Activated B cell treated with CpG ODN at 0.5 μM for 24 hours (primary cell): Measurements from ENCODE around the gene TWIST2. TPM values are rescaled to one million over a fixed set of nuclear protein-coding genes. Genes with fewer than 3 reads are reported as not detected.

ENCODE experiments used
- ATAC-seq: fragments of 200-7000 bp; cut with Tn5 transposase; one replicate; pipeline ENCODE4 v1.10.0; 2021; ENCODE audit warnings: low read depth, mild to moderate bottlenecking, moderate library complexity
- CTCF ChIA-PET: fragments of 350-600 bp; sonication (Branson Sonifier 250); formaldehyde crosslinking; loops from one replicate; lab custom pipeline; 2021; ENCODE audit warnings: antibody characterized with exemption; lab: Charles Lee
- POLR2A ChIA-PET: fragments of 350-600 bp; sonication (Branson Sonifier 250); formaldehyde crosslinking; loops from one replicate; lab custom pipeline; 2021; ENCODE audit warnings: antibody characterized with exemption; lab: Charles Lee
- DNase-seq: peaks from one replicate; pipeline ENCODE4 v3.0.0; 2022
- H3K27ac Mint-ChIP-seq: one replicate; pipeline ENCODE4 v1.8.0; 2020; ENCODE audit warnings: mixed read lengths
- H3K27me3 Mint-ChIP-seq: one replicate; pipeline ENCODE4 v1.8.0; 2021; ENCODE audit warnings: mixed read lengths
- H3K36me3 Mint-ChIP-seq: one replicate; pipeline ENCODE4 v1.8.0; 2021; ENCODE audit warnings: low read depth, mixed read lengths
- H3K4me1 Mint-ChIP-seq: one replicate; pipeline ENCODE4 v1.8.0; 2021; ENCODE audit warnings: mixed read lengths
- H3K4me3 Mint-ChIP-seq: one replicate; pipeline ENCODE4 v1.8.0; 2020; ENCODE audit warnings: mild to moderate bottlenecking, mixed read lengths
- H3K9me3 Mint-ChIP-seq: one replicate; pipeline ENCODE4 v1.8.0; 2020; ENCODE audit warnings: mixed read lengths
- CTCF ChIP-seq: fragments of 200-600 bp; IDR thresholded peaks from one replicate; pipeline ENCODE4 v1.8.0; 2022; ENCODE audit warnings: antibody characterized with exemption, mild to moderate bottlenecking
- intact Hi-C: fragments of 100-400 bp; cut with micrococcal nuclease; formaldehyde crosslinking; loops from one replicate; pipeline ENCODE4 v1.15.1; 2024
- total RNA-seq: library from RNA; stranded (reverse); gene quantifications from 2 replicates; pipeline ENCODE4 v1.2.3, GENCODE V29; 2022

TWIST2 gene
- total RNA-seq, 1 donor from 2014 or later: not detected

DNA sequence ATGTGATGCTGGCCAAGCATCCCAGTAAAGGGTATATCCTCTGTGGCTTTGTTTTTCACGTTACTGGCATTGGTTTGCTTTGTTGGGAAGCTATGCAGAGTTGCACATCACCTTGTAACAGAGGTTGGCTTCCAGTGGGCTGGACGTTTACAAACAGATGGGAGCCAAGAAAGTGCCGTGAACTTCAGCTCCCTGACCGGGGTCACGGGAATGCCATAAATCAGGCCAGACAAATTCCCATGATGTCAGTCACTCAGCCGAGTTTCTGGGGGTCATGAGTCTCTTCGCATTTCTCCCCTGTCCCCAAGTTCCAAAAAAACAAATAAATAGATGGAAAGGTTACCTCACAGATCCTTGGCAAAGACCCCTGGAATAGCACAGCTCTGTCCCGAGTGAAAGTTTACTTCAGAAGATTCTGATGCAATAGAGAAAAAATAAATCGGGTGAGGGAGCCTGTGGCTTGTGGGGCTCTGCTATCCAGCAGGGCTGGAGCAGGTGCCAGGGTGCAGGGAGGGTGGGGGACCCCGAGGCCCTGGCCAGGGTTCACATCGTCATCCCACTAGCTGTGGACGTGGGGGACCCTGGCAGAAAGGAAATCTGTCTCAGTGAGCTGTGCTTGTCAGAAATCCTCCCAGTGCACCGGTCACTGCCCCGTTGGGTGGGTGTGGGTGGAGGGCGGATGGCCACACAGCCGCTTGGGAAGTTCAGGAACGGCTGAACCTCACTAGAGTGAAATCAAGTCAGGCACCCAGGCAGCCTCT, 27.8 kb downstream of the TWIST2 start:
- Mint-ChIP-seq H3K36me3 (no peaks in the 10 kb centered on the region), H3K4me1 (no peaks in the 10 kb centered on the region), H3K9me3 (peaks cover 11% of the 10 kb centered on the region), H3K4me3 (no peak overlapping the region), H3K27me3 (peaks cover 3% of the 10 kb centered on the region), H3K27ac (no peak overlapping the region)
- intact Hi-C loops: no loop called here
- POLR2A ChIA-PET: no interaction called here
- DNase-seq (no peak), ATAC-seq (no peak)
- TF ChIP-seq CTCF: no peak
- CTCF ChIA-PET: no interaction called here

DNA sequence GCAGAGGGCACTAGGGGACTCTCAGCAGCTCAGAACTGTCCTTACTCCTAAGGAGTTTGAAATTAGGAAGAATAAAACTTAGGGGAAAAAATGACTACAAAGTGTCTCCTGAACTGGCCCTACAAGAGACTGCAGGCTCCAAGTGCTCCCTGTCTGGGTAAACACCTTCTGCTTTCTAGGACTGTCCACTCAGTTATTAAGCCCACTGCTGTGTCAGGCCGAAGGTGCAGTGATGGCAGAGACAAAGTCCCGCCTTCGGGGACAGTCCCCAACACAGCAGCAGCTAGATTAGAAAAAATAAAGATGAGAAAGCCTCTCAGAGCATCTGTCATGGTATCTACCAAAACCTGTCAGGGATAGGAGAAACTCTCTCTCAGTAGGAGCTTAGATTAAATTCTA, 28.3 kb downstream of the TWIST2 start:
- Mint-ChIP-seq H3K4me3 (no peak overlapping the region), H3K9me3 (peaks cover 11% of the 10 kb centered on the region), H3K27me3 (peaks cover 3% of the 10 kb centered on the region), H3K4me1 (no peaks in the 10 kb centered on the region), H3K36me3 (no peaks in the 10 kb centered on the region), H3K27ac (no peak overlapping the region)
- ChIA-PET POLR2A (no interaction called here), CTCF (no interaction called here)
- ATAC-seq (no peak), DNase-seq (no peak)
- TF ChIP-seq CTCF: no peak
- intact Hi-C loops: no loop called here

GRCh38 chr2:238878051-238878735, 30.3 kb downstream of the TWIST2 start:
- intact Hi-C loops: no loop called here
- ChIA-PET CTCF (no interaction called here), POLR2A (no interaction called here)
- no peak for TF ChIP-seq CTCF
- Mint-ChIP-seq H3K9me3 (peaks cover 11% of the 10 kb centered on the region), H3K36me3 (no peaks in the 10 kb centered on the region), H3K4me3 (no peak overlapping the region), H3K27me3 (peaks cover 3% of the 10 kb centered on the region), H3K27ac (no peak overlapping the region), H3K4me1 (no peaks in the 10 kb centered on the region)
- ATAC-seq: no peak
- DNase-seq: no peak

- no peak for ATAC-seq
- H3K36me3 Mint-ChIP-seq: no peaks in the 10 kb centered on the region
- TF ChIP-seq CTCF: no peak
- peaks cover 11% of the 10 kb centered on the region for H3K9me3 Mint-ChIP-seq
- no peak overlapping the region for H3K27ac Mint-ChIP-seq
- DNase-seq: no peak
- ChIA-PET POLR2A (no interaction called here), CTCF (no interaction called here)
- intact Hi-C loops: no loop called here
- peaks cover 3% of the 10 kb centered on the region for H3K27me3 Mint-ChIP-seq
- no peaks in the 10 kb centered on the region for H3K4me1 Mint-ChIP-seq
- H3K4me3 Mint-ChIP-seq: no peak overlapping the region
Observed at GRCh38 chr2:238879043-238879442, 31.2 kb downstream of the TWIST2 start.

DNA sequence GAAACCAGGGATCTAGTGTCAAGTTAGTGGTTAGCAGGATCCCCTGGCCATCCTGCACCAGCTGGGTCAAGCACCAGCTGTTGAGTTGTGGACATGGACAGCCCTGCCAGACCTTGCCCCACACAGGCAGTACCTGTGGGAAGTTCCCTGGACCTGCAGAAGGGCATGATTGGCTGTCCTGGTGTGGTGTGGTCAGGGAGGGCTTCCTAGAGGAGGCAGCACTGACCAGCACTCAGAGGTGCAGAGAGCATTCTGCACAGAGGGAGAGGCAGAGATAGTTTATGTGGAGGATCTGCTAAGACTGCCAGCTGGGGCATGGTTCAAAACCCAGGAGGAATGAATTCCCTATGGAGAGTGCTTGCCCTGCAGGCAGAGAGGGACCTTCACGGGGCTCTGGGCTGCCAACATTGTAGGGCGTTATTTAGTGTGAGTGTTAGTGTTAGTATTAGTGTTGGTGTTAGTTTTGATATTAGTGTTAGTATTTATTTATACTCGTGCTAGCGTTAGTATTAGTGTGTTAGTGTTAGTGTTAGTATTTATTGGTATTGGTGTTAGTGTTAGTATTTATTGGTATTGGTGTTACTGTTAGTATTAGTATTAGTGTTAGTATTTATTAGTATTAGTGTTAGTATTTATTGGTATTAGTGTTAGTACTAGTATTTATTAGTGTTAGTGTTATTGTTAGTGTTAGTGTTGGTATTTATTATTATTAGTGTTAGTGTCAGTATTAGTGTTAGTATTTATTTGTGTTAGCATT, 31.9 kb downstream of the TWIST2 start:
- Mint-ChIP-seq H3K4me1 (no peaks in the 10 kb centered on the region), H3K36me3 (no peaks in the 10 kb centered on the region), H3K9me3 (peaks cover 11% of the 10 kb centered on the region), H3K4me3 (no peak overlapping the region), H3K27ac (no peak overlapping the region), H3K27me3 (peaks cover 3% of the 10 kb centered on the region)
- ChIA-PET CTCF (no interaction called here), POLR2A (no interaction called here)
- DNase-seq (no peak), ATAC-seq (no peak)
- TF ChIP-seq CTCF: no peak
- intact Hi-C loops: no loop called here
